K562 (cell line): ENCODE results near the gene ABHD5. TPM values are rescaled to one million over a fixed set of nuclear protein-coding genes. Genes with fewer than 3 reads are reported as not detected.

ENCODE experiments used
- ARNT ChIP-seq, 2 experiments: fragments of 450-650 bp; IDR thresholded peaks; 2 replicates each; pipeline ENCODE4 v1.6.1; 2016; ENCODE audit warnings: mild to moderate bottlenecking in 1 of 2
- CBX2 ChIP-seq: fragments of 200-600 bp; sonication (generic); IDR thresholded peaks from one replicate; pipeline ENCODE4 v1.6.1; 2012; ENCODE audit warnings: mild to moderate bottlenecking, low read length, inconsistent platforms; ENCODE audit not compliant: insufficient read depth, poor library complexity, severe bottlenecking
- ELF4 ChIP-seq: fragments of 450-650 bp; formaldehyde crosslinking; IDR thresholded peaks from 2 replicates; pipeline ENCODE4 v1.4.0; 2022; ENCODE audit warnings: missing genetic modification characterization
- EWSR1 ChIP-seq: fragments of 450-650 bp; IDR thresholded peaks from 2 replicates; pipeline ENCODE4 v1.6.1; 2018; ENCODE audit warnings: borderline replicate concordance, mild to moderate bottlenecking, low read depth, moderate library complexity; ENCODE audit not compliant: partially characterized antibody
- GATAD2B ChIP-seq: fragments of 450-650 bp; IDR thresholded peaks from 2 replicates; pipeline ENCODE4 v1.6.1; 2017; ENCODE audit warnings: mild to moderate bottlenecking, borderline replicate concordance
- MLLT1 ChIP-seq, 2 experiments: fragments of 450-650 bp; IDR thresholded peaks; 2 replicates each; pipeline ENCODE4 v1.6.1; 2016
- MYBL2 ChIP-seq, 2 experiments: fragments of 450-650 bp in 1 of 2; sonication (generic) in 1 of 2; formaldehyde crosslinking in 1 of 2; IDR thresholded peaks; 2 replicates each; pipeline versions ENCODE4 v1.6.1 to v1.8.1; 2017 to 2022; ENCODE audit warnings: borderline replicate concordance in 1 of 2, inconsistent platforms in 1 of 2, low read depth in 1 of 2, mild to moderate bottlenecking in 1 of 2, missing genetic modification reagents in 1 of 2, moderate library complexity in 1 of 2
- PKNOX1 ChIP-seq: fragments of 450-650 bp; IDR thresholded peaks from 2 replicates; pipeline ENCODE4 v1.6.1; 2016
- RBFOX2 ChIP-seq: fragments of 200-400 bp; formaldehyde crosslinking; IDR thresholded peaks from 2 replicates; pipeline ENCODE4 v1.6.1; 2017; ENCODE audit warnings: low read depth, mild to moderate bottlenecking, low read length, moderate library complexity
- RBM22 ChIP-seq: fragments of 200-400 bp; formaldehyde crosslinking; IDR thresholded peaks from 2 replicates; pipeline ENCODE4 v1.6.1; 2018; ENCODE audit warnings: low read length, low read depth; ENCODE audit not compliant: poor library complexity, severe bottlenecking
- RCOR1 ChIP-seq, 2 experiments: IDR thresholded peaks; 2 replicates each; pipeline ENCODE4 v1.6.1; 2012; ENCODE audit warnings: low read depth in 2 of 2, low read length in 2 of 2, borderline replicate concordance in 1 of 2, improper control_type of control experiment in 1 of 2
- SMARCA5 ChIP-seq: fragments of 450-650 bp; IDR thresholded peaks from 2 replicates; pipeline ENCODE4 v1.6.1; 2016
- SPI1 ChIP-seq: IDR thresholded peaks from 2 replicates; pipeline ENCODE4 v1.6.1; 2011; ENCODE audit warnings: low read depth, low read length, control low read depth, borderline replicate concordance
- STAT5B ChIP-seq: fragments of 250-450 bp; sonication (Bioruptor Pico); IDR thresholded peaks from 2 replicates; pipeline ENCODE4 v1.8.0; 2021; ENCODE audit warnings: mild to moderate bottlenecking, inconsistent platforms
- ZNF23 ChIP-seq: fragments of 250-450 bp; sonication (Bioruptor Pico); IDR thresholded peaks from 2 replicates; pipeline ENCODE4 v1.4.0; 2020; ENCODE audit warnings: mild to moderate bottlenecking
- ZNF316 ChIP-seq: fragments of 450-650 bp; IDR thresholded peaks from 2 replicates; pipeline ENCODE4 v1.6.1; 2016
- ZNF384 ChIP-seq: IDR thresholded peaks from 2 replicates; pipeline ENCODE4 v1.6.1; 2012; ENCODE audit warnings: low read depth, low read length, improper control_type of control experiment
- ZNF395 ChIP-seq: fragments of 200-800 bp; sonication (Bioruptor generic); IDR thresholded peaks from 2 replicates; pipeline ENCODE4 v1.6.1; 2017; ENCODE audit warnings: missing genetic modification characterization, missing compliant biosample characterization
- ZNF77 ChIP-seq: fragments of 250-450 bp; sonication (Bioruptor Pico); IDR thresholded peaks from 2 replicates; pipeline ENCODE4 v1.5.0; 2020
- polyA plus RNA-seq, 8 experiments: library from polyadenylated mRNA; depleted of rRNA in 4 of 8; stranded (reverse) in 5 of 8; unstranded in 3 of 8; fragments of >200 nt; fragmentation: Nextera tagmentation in 2 of 8; fragmentation: Illumina TruSeq in 1 of 8; extraction: Ambion mirVana in 2 of 8; extraction: Trizol in 1 of 8; gene quantifications; 2 replicates each; pipeline versions ENCODE4 v1.2.1 to v1.2.3, GENCODE V29; 2011 to 2014; ENCODE audit warnings: inconsistent platforms in 1 of 8, missing spikeins in 1 of 8
- total RNA-seq, 7 experiments: library from RNA; depleted of rRNA in 6 of 7; stranded (reverse); fragments of >200 nt in 6 of 7; fragmentation: Illumina TruSeq in 2 of 7; extraction: Trizol in 2 of 7; gene quantifications; 2 replicates each; pipeline versions ENCODE4 v1.2.1 to v1.2.3, GENCODE V29; 2011 to 2021; ENCODE audit warnings: low replicate concordance in 1 of 7
- TF ChIP-seq, protein P1 (sequence below), 2 experiments: IDR thresholded peaks in 1 of 2; conservative IDR thresholded peaks in 1 of 2; 2 replicates each; pipeline ENCODE4 v1.6.1; 2016; ENCODE audit warnings: low read depth in 2 of 2, mild to moderate bottlenecking in 1 of 2, missing compliant biosample characterization in 1 of 2, missing genetic modification characterization in 1 of 2, moderate library complexity in 1 of 2
- TF ChIP-seq, protein P2 (sequence below): fragments of 450-650 bp; IDR thresholded peaks from 2 replicates; pipeline ENCODE4 v1.6.1; 2016; ENCODE audit warnings: antibody characterized with exemption

Gene ABHD5
- total and polyA plus RNA-seq, 9 of the 15 experiments (the other 6 are each of a cell fraction or from before 2014, with no cell fraction given), result 27.8 to 61.7 (median 39.9) TPM

DNA sequence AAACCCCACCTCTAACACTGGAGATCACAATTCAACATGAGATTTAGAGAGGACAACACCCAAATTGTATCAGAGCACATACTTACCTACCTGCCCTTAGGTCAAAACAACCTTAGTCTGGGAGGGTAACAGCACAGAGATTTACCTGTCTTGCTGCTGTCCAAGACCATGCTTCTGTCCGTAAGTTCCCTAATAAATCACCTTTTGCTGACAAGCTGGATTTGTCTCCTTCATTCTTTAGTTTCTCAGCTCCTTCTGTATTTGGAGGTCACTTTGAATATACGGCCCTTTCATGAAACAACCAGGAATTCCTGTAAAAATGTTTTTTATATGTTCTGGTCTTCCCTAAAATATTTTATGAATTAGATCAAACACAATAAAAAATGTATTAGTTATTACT, 1.6 kb upstream of the ABHD5 start (continued):
- TF ChIP-seq, protein P1, sequence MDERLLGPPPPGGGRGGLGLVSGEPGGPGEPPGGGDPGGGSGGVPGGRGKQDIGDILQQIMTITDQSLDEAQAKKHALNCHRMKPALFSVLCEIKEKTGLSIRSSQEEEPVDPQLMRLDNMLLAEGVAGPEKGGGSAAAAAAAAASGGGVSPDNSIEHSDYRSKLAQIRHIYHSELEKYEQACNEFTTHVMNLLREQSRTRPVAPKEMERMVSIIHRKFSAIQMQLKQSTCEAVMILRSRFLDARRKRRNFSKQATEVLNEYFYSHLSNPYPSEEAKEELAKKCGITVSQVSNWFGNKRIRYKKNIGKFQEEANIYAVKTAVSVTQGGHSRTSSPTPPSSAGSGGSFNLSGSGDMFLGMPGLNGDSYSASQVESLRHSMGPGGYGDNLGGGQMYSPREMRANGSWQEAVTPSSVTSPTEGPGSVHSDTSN (CRISPR knock-in tag; IDR thresholded peaks at IDR 0.05; ENCODE audit: low read depth), result peak; percentile 45; the same call in 1 of the 2 replicates
- TF ChIP-seq, protein P1 (tag; conservative IDR thresholded peaks at IDR 0.05; ENCODE audit: low read depth), result peak; percentile 92
- TF ChIP-seq SMARCA5, result no peak
- no peak for TF ChIP-seq RBM22
- no peak; a peak in 2 of 4 replicates for TF ChIP-seq MLLT1 (IDR thresholded peaks at IDR 0.05)
- no peak for TF ChIP-seq CBX2
- peak; percentile 95 for TF ChIP-seq PKNOX1
- no peak for TF ChIP-seq ZNF77 (CRISPR knock-in tag)
- TF ChIP-seq RBFOX2, result no peak
- no peak for TF ChIP-seq SPI1
- TF ChIP-seq ELF4 (CRISPR knock-in tag), result no peak
- TF ChIP-seq MYBL2 (IDR thresholded peaks at IDR 0.05; ENCODE audit: low read depth), result no peak
- no peak for TF ChIP-seq MYBL2 (CRISPR knock-in tag; IDR thresholded peaks at IDR 0.05; ENCODE audit: borderline replicate concordance)
- no peak for TF ChIP-seq EWSR1
- no peak for TF ChIP-seq STAT5B (CRISPR knock-in tag)
- TF ChIP-seq, protein P2, sequence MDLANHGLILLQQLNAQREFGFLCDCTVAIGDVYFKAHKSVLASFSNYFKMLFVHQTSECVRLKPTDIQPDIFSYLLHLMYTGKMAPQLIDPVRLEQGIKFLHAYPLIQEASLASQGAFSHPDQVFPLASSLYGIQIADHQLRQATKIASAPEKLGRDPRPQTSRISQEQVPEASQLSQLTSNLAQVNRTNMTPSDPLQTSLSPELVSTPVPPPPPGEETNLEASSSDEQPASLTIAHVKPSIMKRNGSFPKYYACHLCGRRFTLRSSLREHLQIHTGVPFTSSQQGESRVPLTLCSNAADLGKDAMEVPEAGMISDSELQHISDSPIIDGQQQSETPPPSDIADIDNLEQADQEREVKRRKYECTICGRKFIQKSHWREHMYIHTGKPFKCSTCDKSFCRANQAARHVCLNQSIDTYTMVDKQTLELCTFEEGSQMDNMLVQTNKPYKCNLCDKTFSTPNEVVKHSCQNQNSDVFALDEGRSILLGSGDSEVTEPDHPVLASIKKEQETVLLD, result no peak
- peak; percentile 87 for TF ChIP-seq ZNF316
- TF ChIP-seq ZNF384, result no peak
- TF ChIP-seq RCOR1 (IDR thresholded peaks at IDR 0.05; ENCODE audit: borderline replicate concordance in 1 of 2, low read depth in 2 of 2, low read length in 2 of 2), result no peak
- TF ChIP-seq ARNT (IDR thresholded peaks at IDR 0.05), result no peak
- no peak for TF ChIP-seq ZNF395
- TF ChIP-seq GATAD2B, result no peak
- TF ChIP-seq ZNF23 (CRISPR knock-in tag), result no peak
